IPS DF 4.7 (cell line): ENCODE measurements around the gene MC5R.
"Not testable (repeated sequence)": the region's sequence is repeated elsewhere in the genome, so short reads cannot be mapped to it uniquely, and the experiment has no call there.

Experiments used
- DNase-seq: peaks from one replicate; pipeline ENCODE4 v3.0.0-alpha.2; 2013; ENCODE audit warnings: low spot score; ENCODE audit errors: extremely low read depth

Gene MC5R

GRCh38 chr18:13836559-13836958, 12.6 kb downstream of the MC5R start:
- DNase-seq = no peak

DNA sequence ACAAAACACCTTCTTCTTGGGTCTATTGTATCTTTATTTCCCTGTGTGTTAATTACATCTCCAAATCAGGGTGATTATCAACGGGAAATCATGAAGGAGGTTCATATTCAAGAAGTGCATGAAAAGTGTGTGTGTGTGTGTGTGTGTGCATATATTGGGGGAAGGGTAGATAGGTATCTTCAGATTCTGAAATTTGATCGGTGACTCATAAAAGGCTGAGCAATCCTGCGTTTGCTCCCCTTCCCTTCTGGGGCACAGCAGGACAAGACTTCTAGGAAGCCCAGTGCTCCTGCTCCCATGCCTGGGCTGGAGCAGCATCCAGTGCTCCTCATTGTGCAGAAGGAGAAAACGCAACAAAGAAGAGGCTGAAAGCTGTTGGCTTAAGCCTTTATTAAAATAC, 25.8 kb downstream of the MC5R start:
- DNase-seq = no peak

- not testable (repeated sequence) for DNase-seq
Observed at GRCh38 chr18:13862898-13863297, 38.9 kb downstream of the MC5R start.

- no peak for DNase-seq
Observed at GRCh38 chr18:13868501-13869271, 44.7 kb downstream of the MC5R start.

DNA sequence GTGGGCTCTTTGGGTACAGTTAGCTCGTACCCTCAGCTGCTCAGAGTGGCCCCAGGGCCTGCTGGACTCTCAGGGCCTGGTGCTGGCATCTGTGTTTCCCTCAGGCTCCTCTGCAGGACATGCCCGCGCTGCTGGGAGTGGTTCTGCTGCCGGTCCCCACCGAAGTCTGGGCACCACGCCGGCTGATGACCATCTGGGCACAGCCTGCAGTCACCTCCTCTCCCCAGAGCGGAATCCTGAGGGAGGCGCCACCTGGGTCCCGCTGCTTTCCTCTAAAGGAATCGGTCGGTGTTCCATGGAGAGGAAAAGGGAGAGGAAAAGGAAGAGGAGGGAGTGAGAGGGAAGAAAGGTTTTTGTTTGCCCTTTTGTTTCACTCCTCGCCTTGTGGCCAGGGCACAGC, 47.8 kb downstream of the MC5R start:
- DNase-seq = no peak

DNA sequence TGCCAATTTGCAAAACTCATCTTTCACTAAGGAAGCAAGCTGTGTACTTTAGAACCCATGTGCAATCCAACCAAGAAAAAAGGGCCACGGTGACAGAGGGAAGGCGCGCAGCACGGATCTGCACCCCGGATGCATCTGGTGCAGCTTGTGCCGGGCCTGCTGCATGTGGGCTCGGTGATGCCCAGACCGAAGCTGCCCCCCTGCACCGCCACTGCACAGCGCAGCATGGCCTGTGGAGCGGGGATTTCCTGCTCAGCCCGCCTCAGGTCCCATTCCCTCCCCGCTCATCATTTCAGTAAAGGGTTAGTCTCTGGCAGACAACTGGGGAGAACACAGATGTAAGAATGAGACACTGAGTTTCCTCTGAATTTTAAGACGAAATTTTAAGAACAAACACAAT, 48.4 kb downstream of the MC5R start:
- DNase-seq = no peak

GRCh38 chr18:13872932-13873331, 49.0 kb downstream of the MC5R start:
- DNase-seq = no peak

DNA sequence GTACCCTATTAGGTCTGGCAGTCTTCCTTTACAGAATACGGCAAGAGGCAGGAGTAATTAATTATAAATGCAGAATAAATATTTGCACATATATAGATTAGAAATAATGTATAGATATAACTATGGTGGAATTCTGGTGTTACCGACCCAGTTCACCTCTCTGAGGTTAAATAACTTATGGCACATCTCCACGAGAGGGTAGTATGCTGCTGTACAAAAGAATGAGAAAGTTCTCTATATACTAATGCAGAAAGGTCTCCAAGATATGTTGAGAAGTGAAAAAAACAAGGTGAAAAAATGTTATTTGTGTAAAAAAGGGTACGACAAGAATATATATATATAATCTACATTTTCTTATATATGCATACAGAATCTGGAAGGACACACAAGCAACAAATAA, 50.6 kb downstream of the MC5R start:
- DNase-seq = no peak
